GM20431 (cell line): ENCODE results near the gene SBDS.
"Not testable (repeated sequence)": the region's sequence is repeated elsewhere in the genome, so short reads cannot be mapped to it uniquely, and the experiment has no call there.

Experiments
- in situ Hi-C: fragments of 300-500 bp; cut with MseI, MboI; formaldehyde crosslinking; loops from one replicate; pipeline ENCODE4 v1.15.0; 2020; ENCODE audit warnings: low sequenced_read_pairs; ENCODE audit not compliant: unreplicated experiment

Gene SBDS

GRCh38 chr7:66996444-66997191 lies 1.2 kb upstream of the SBDS start, which contains the start of gene TYW1:
Gene TYW1, plus strand, starts transcription at chr7:66996833. Its CDS starts 146 bp downstream, at chr7:66996979.
- in situ Hi-C loops: not testable (repeated sequence)

GRCh38 chr7:66994691-66995049 lies 716 bp downstream of the SBDS start:
- in situ Hi-C loops: not testable (repeated sequence)

GRCh38 chr7:66994051-66994450 lies 1.3 kb downstream of the SBDS start:
- in situ Hi-C loops: not testable (repeated sequence)

GRCh38 chr7:66989552-66989951 lies 5.8 kb downstream of the SBDS start:
- in situ Hi-C loops: not testable (repeated sequence)

- in situ Hi-C loops: not testable (repeated sequence)
Measured at GRCh38 chr7:66980336-66980735, 15.1 kb downstream of the SBDS start.

GRCh38 chr7:66979013-66979412 lies 16.4 kb downstream of the SBDS start:
- in situ Hi-C loops: not testable (repeated sequence)

GRCh38 chr7:66978312-66978711 lies 17.1 kb downstream of the SBDS start:
- in situ Hi-C loops: not testable (repeated sequence)

GRCh38 chr7:66974986-66975590 lies 20.3 kb downstream of the SBDS start:
- in situ Hi-C loops: no loop called here

- in situ Hi-C loops: no loop called here
Measured at GRCh38 chr7:66970310-66970709, 25.1 kb downstream of the SBDS start.

GRCh38 chr7:66969001-66969400 lies 26.4 kb downstream of the SBDS start:
- in situ Hi-C loops: not testable (repeated sequence)

- in situ Hi-C loops: no loop called here
Measured at GRCh38 chr7:66967029-66967428, 28.4 kb downstream of the SBDS start.

GRCh38 chr7:66964411-66964810 lies 31.0 kb downstream of the SBDS start:
- in situ Hi-C loops: no loop called here

- in situ Hi-C loops: no loop called here
Measured at GRCh38 chr7:66961096-66961495, 34.3 kb downstream of the SBDS start.

- in situ Hi-C loops: no loop called here
Measured at GRCh38 chr7:66960192-66960591, 35.2 kb downstream of the SBDS start.

- in situ Hi-C loops: no loop called here
Measured at GRCh38 chr7:66958538-66959350, 36.6 kb downstream of the SBDS start.

- in situ Hi-C loops: no loop called here
Measured at GRCh38 chr7:66957595-66958290, 37.6 kb downstream of the SBDS start.

- in situ Hi-C loops: no loop called here
Measured at GRCh38 chr7:66953044-66953427, 42.4 kb downstream of the SBDS start.

GRCh38 chr7:66952343-66953043 lies 42.9 kb downstream of the SBDS start:
- in situ Hi-C loops: no loop called here

GRCh38 chr7:66950763-66951162 lies 44.6 kb downstream of the SBDS start:
- in situ Hi-C loops: no loop called here

GRCh38 chr7:66950311-66950710 lies 45.1 kb downstream of the SBDS start:
- in situ Hi-C loops: no loop called here
